Suprapubic skin (tissue), 3 donors: Measurements from ENCODE around the gene NGB.

Experiments used
- CTCF ChIP-seq, 2 donors: fragments of 200-600 bp in 1 of 2; fragments of 450-650 bp in 1 of 2; sonication (generic) in 1 of 2; IDR thresholded peaks; one replicate each; pipeline ENCODE4 v1.5.1; 2016 to 2019; ENCODE audit warnings: antibody characterized with exemption in 2 of 2, mild to moderate bottlenecking in 1 of 2, moderate library complexity in 1 of 2
- POLR2A ChIP-seq, 2 donors: fragments of 450-650 bp; IDR thresholded peaks; one replicate each; pipeline ENCODE4 v1.6.1; 2017; ENCODE audit warnings: antibody characterized with exemption in 2 of 2, mild to moderate bottlenecking in 2 of 2, moderate library complexity in 2 of 2

GRCh38 chr14:77278461-77279230 lies 7.6 kb upstream of the NGB start:
- no peak for TF ChIP-seq POLR2A (IDR thresholded peaks at IDR 0.05)
- TF ChIP-seq CTCF (IDR thresholded peaks at IDR 0.05): no peak
